Activated CD4-positive, alpha-beta T cell treated with anti-CD3 and anti-CD28 coated beads, Interleukin-2, amount 50 U/mL, for 16 hours (primary cell): ENCODE results near the gene GAPDH.
"Not testable (repeated sequence)": the region's sequence is repeated elsewhere in the genome, so short reads cannot be mapped to it uniquely, and the experiment has no call there.

Experiments
- DNase-seq: peaks from one replicate; pipeline ENCODE4 v3.0.0-alpha.2; 2020

The GAPDH gene

GRCh38 chr12:6533923-6534694 lies at the start of gene GAPDH:
Gene GAPDH, plus strand, starts transcription at chr12:6534517. Its CDS starts 316 bp downstream, at chr12:6534833.
- peak; percentile 97 for DNase-seq

GRCh38 chr12:6488240-6488639 lies 46.1 kb upstream of the GAPDH start:
- no peak for DNase-seq

GRCh38 chr12:6489449-6489848 lies 44.9 kb upstream of the GAPDH start:
- DNase-seq = no peak

- DNase-seq = not testable (repeated sequence)
Measured at GRCh38 chr12:6490673-6491072, 43.6 kb upstream of the GAPDH start.

- DNase-seq = peak; percentile 96
Measured at GRCh38 chr12:6492838-6493496, 41.4 kb upstream of the GAPDH start, which contains the start of gene MRPL51. Gene MRPL51, minus strand, starts transcription at chr12:6493262. Its CDS starts 126 bp downstream, at chr12:6493136.

- peak; percentile 99 for DNase-seq
Measured at GRCh38 chr12:6493497-6494257, 40.6 kb upstream of the GAPDH start, which contains the start of gene NCAPD2. Gene NCAPD2, plus strand, starts transcription at chr12:6494102. Its CDS starts 997 bp downstream, at chr12:6495099.

- no peak for DNase-seq
Measured at GRCh38 chr12:6494258-6494743, 40.0 kb upstream of the GAPDH start.

GRCh38 chr12:6494968-6495367 lies 39.3 kb upstream of the GAPDH start:
- no peak for DNase-seq

GRCh38 chr12:6497291-6497690 lies 37.0 kb upstream of the GAPDH start:
- not testable (repeated sequence) for DNase-seq

GRCh38 chr12:6500466-6500865 lies 33.9 kb upstream of the GAPDH start:
- no peak for DNase-seq

- DNase-seq = no peak
Measured at GRCh38 chr12:6507102-6507998, 27.0 kb upstream of the GAPDH start.

GRCh38 chr12:6508087-6508486 lies 26.2 kb upstream of the GAPDH start:
- DNase-seq = no peak

- DNase-seq = no peak
Measured at GRCh38 chr12:6520186-6520585, 14.1 kb upstream of the GAPDH start.

GRCh38 chr12:6522193-6522592 lies 12.1 kb upstream of the GAPDH start:
- no peak for DNase-seq

GRCh38 chr12:6523708-6524107 lies 10.6 kb upstream of the GAPDH start:
- no peak for DNase-seq

GRCh38 chr12:6524648-6525047 lies 9.7 kb upstream of the GAPDH start:
- DNase-seq = no peak

GRCh38 chr12:6526201-6526600 lies 8.1 kb upstream of the GAPDH start:
- DNase-seq = no peak

GRCh38 chr12:6526766-6527525 lies 7.4 kb upstream of the GAPDH start:
- no peak for DNase-seq

- DNase-seq = no peak
Measured at GRCh38 chr12:6527711-6528110, 6.6 kb upstream of the GAPDH start.

GRCh38 chr12:6528539-6529235 lies 5.6 kb upstream of the GAPDH start:
- no peak for DNase-seq

- DNase-seq = no peak
Measured at GRCh38 chr12:6529291-6529737, 5.0 kb upstream of the GAPDH start.
